Embryonic facial prominence (tissue), 1 donor: Measurements from ENCODE around the gene RPL37A.
A peak's percentile ranks its signal among the peaks of the same experiment; 100 is the strongest.

ENCODE experiments used
- DNase-seq: peaks from one replicate; pipeline ENCODE4 v3.0.0-alpha.2; 2016; ENCODE audit errors: extremely low spot score

The RPL37A gene

DNA sequence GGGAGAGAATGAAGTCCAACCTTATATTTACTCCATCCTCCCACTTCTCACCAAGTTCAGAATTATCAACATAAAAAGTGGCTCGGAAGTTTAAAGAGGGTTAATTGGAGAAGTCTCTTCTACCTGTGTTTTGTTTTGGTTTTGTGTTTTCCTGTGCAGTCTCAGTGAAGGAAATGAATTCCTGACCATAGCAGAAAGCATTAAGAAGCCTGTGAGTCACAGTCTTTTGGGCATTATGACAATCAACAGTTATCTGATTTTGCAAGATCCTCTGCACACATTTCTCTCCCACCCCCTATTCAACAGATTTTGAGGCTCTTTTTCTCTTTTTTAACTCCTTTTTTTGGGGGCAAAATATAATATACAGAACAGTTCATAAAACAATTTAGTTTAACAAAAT, 8.6 kb upstream of the RPL37A start:
- DNase-seq, result no peak

GRCh38 chr2:216491793-216492596, 6.6 kb upstream of the RPL37A start:
- DNase-seq, result no peak

- DNase-seq, result no peak
Measured at GRCh38 chr2:216492597-216493333, 5.9 kb upstream of the RPL37A start.

DNA sequence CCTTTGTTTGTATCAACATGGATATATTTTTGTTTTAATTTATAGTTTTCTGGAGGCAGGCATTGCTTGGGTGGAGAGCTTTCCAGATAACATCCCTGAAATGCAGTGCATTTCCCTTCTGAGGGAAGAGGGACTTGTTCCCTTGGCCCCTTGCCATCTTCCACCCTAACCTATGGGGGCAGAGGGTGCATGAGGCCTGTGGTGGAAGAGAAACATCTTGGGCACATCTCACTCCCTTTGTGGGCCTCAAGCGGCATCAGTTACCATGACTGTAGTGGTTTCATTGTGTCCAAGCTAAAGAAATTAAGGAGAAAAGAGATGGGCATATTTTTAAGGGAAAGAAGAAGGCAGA, 5.3 kb upstream of the RPL37A start:
- DNase-seq, result no peak

DNA sequence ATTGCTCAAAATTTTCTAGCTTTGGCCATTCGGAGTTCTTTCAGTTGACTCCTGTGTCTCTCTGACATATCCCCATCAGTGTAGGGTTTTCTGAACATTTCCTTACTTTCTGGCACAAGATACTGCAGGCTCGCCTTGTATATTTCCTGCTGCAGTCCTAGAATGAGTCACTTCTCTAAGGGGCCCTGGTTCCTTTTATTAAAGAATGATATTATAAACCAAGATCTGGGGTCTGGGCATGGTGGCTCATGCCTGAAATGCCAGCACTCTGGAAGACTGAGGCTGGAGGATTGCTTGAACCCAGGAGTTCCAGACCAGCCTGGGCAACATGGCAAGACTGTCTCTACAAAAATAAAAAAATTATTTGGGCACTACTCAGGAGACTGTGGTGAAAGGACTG, 3.0 kb upstream of the RPL37A start:
- DNase-seq, result no peak

- no peak for DNase-seq
Measured at GRCh38 chr2:216497382-216498069, 1.1 kb upstream of the RPL37A start.

DNA sequence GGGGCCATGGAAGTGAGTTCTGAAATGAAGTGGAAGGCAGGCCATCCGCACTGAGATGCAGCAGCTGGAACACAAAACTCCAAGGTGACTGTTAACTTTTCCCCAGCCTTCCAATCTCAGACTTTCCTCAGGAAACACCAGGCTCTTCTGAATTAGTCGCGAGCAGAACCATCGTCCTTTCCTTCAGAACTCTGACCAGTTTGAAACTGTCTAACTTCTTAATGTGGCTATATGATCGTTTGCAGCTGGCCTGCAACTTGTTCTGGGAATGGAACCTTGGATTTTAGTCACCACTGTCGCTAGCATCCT, 620 bp upstream of the RPL37A start:
- no peak for DNase-seq

GRCh38 chr2:216499641-216500218, 1.1 kb downstream of the RPL37A start:
- DNase-seq, result no peak

GRCh38 chr2:216500572-216500971, 1.9 kb downstream of the RPL37A start:
- DNase-seq, result no peak

GRCh38 chr2:216501854-216502253, 3.2 kb downstream of the RPL37A start:
- no peak for DNase-seq

GRCh38 chr2:216502381-216503158, 3.9 kb downstream of the RPL37A start:
- DNase-seq, result no peak

GRCh38 chr2:216503159-216503629, 4.5 kb downstream of the RPL37A start:
- no peak for DNase-seq

GRCh38 chr2:216503697-216504375, 5.2 kb downstream of the RPL37A start:
- no peak for DNase-seq

DNA sequence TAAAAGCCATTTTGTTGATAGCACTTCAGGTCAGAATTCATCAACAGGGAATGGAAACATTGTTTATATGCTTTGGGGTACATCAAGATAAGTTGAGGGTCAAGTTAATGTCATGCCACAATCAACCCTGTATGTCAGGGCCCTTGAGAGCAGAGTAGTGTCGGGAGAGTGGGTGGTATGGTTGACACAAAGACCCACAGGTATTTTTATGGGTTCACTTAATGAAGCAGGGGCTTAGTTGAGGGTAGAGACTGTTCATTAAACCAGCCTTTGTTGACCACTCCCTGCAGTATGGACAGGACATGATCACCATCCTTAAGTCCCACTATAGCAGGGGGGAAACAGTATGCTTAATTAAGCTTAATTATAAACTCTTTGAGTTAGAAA, 5.7 kb downstream of the RPL37A start:
- DNase-seq, result no peak

- DNase-seq, result no peak
Measured at GRCh38 chr2:216505133-216506106, 6.8 kb downstream of the RPL37A start.

- DNase-seq, result no peak
Measured at GRCh38 chr2:216507220-216508160, 8.8 kb downstream of the RPL37A start.

DNA sequence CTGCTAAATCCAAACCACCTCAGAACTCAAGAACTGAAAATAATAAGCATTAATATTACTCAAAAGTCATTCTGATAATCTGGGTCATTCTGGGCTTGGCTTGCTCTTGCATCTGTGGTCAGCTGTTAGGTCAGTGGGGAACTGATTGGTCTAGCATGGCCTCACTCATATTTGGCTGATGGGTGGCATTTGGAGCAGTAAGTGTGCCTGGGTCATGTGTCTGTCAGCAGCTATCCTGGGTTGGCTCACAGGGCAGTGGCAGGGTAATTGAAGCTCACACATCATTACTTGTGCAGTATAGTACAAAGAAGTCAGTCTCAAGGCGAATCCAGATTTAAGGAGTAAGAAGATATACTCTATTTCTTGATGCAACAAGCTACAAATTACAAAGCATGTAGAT, 9.6 kb downstream of the RPL37A start:
- DNase-seq, result no peak

DNA sequence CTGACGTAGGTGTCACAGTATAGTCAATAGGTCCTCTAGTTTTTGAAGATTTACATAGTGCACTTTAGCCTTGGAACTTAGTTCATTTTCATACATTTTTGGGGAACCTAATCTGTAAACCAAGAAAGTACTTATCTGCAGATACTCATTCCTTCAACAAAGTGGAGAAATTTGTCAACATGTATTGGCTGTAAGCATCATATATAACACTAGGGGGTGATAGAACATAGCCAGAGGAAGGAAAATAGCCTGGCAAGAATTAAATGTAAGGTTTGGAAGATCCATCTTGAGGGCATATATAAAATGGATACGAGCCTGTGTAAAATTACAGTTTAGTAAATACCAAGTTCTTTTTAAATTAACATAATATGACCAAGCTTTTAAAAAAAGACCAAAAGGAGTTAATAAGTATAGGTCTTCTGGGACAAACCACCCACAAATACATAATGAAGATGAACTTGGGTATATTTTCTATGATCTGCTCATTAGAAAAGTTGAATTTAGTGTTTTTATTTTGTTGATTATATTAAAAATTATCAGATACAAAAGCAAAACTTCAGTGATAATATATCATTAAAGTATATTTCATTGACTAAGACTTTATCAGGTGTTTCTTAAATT, 18.2 kb downstream of the RPL37A start:
- peak; percentile 72 for DNase-seq
